OCI-LY3 (cell line): ENCODE measurements around the gene HFM1.

Source experiments
- CTCF ChIP-seq: fragments of 200-600, 300-600 bp; sonication (generic); IDR thresholded peaks from 2 replicates; pipeline ENCODE4 v1.5.1; 2014; ENCODE audit warnings: antibody characterized with exemption, low read length, low read depth
- EZH2phosphoT487 ChIP-seq: fragments of 200-600 bp; shearing (Covaris generic); IDR thresholded peaks from 2 replicates; pipeline ENCODE4 v1.6.1; 2018; ENCODE audit warnings: antibody characterized with exemption, mixed run types, low read depth

GRCh38 chr1:91374086-91374485, 30.6 kb downstream of the HFM1 start:
- TF ChIP-seq CTCF (no peak), EZH2phosphoT487 (no peak)
